ENCODE data around the gene MYOM3.

MYOM3 gene

DNA sequence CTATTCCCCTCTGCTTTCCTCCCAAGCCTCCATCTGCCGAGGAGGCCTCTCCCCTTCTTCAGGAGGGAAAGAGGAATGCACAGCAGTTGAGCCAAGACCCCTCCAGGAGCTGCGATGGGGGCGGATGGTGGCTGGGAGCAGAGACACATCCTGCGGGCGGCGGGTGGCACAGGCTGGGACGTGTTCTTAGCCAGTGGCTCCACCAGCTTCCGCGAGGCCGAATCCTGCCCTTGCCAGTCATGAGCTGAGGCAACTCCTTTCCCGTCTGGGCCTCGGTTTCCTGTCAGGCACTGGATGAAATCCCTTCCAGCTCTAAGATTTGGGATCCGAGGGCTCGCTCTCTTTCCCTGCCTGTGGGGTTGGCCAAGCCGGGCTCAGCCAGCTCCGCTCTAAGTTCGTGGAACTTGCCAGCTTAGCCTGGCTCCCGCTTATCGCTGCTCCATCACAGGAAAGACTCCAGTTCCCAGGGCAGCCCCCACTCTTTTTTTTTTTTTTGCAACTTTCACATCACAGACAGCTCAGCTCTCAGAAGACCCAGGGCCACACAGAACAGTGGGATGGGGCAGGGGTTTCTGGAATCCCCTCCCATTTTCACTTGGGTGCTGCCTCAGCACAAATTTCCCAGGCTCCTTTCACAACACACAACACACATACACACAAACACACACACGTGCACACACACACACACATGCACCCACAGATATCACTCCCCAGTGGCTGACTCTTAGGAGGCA lies 506 bp downstream of the MYOM3 start:
- Histone ChIP-seq H3K4me3 (ENCODE audit: low read length) (no peak overlapping the region), H3F3A (ENCODE audit: control insufficient read depth, insufficient read depth) (no peaks in the 10 kb centered on the region), H3K79me2 (ENCODE audit: control insufficient read depth, low read length) (no peaks in the 10 kb centered on the region), H3K9me3 (ENCODE audit: control insufficient read depth, insufficient read depth, low read length) (no peaks in the 10 kb centered on the region), H4K20me1 (ENCODE audit: control insufficient read depth, insufficient read depth, low read depth, low read length) (no peaks in the 10 kb centered on the region), H3K4me2 (ENCODE audit: low read length) (no peak overlapping the region), H3K27me3 (ENCODE audit: control insufficient read depth, low read length) (peaks cover 24% of the 10 kb centered on the region), H3K27ac (ENCODE audit: low read depth, low read length) (no peak overlapping the region), H3K36me3 (ENCODE audit: control insufficient read depth, low read length) (no peaks in the 10 kb centered on the region), H3K4me1 (ENCODE audit: control insufficient read depth, low read length) (no peaks in the 10 kb centered on the region), H3K9me2 (replicated peaks; ENCODE audit: control insufficient read depth, low read length) (no peaks in the 10 kb centered on the region)
- TF ChIP-seq, protein P1, sequence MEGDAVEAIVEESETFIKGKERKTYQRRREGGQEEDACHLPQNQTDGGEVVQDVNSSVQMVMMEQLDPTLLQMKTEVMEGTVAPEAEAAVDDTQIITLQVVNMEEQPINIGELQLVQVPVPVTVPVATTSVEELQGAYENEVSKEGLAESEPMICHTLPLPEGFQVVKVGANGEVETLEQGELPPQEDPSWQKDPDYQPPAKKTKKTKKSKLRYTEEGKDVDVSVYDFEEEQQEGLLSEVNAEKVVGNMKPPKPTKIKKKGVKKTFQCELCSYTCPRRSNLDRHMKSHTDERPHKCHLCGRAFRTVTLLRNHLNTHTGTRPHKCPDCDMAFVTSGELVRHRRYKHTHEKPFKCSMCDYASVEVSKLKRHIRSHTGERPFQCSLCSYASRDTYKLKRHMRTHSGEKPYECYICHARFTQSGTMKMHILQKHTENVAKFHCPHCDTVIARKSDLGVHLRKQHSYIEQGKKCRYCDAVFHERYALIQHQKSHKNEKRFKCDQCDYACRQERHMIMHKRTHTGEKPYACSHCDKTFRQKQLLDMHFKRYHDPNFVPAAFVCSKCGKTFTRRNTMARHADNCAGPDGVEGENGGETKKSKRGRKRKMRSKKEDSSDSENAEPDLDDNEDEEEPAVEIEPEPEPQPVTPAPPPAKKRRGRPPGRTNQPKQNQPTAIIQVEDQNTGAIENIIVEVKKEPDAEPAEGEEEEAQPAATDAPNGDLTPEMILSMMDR (IDR thresholded peaks at IDR 0.05; ENCODE audit: low read depth, low read length, poor library complexity, severe bottlenecking), result no peak
- no peak for TF ChIP-seq EZH2phosphoT487 (IDR thresholded peaks at IDR 0.05; ENCODE audit: borderline replicate concordance, low read length)

- Histone ChIP-seq H3K4me1 (ENCODE audit: control insufficient read depth, low read length) (no peaks in the 10 kb centered on the region), H3K4me3 (ENCODE audit: low read length) (no peak overlapping the region), H3K36me3 (ENCODE audit: control insufficient read depth, low read length) (no peaks in the 10 kb centered on the region), H3K27ac (ENCODE audit: low read depth, low read length) (no peak overlapping the region), H3K9me3 (ENCODE audit: control insufficient read depth, insufficient read depth, low read length) (no peaks in the 10 kb centered on the region), H3K4me2 (ENCODE audit: low read length) (no peak overlapping the region), H3F3A (ENCODE audit: control insufficient read depth, insufficient read depth) (no peaks in the 10 kb centered on the region), H3K27me3 (ENCODE audit: control insufficient read depth, low read length) (peaks cover 23% of the 10 kb centered on the region), H4K20me1 (ENCODE audit: control insufficient read depth, insufficient read depth, low read depth, low read length) (no peaks in the 10 kb centered on the region), H3K79me2 (ENCODE audit: control insufficient read depth, low read length) (no peaks in the 10 kb centered on the region), H3K9me2 (replicated peaks; ENCODE audit: control insufficient read depth, low read length) (no peaks in the 10 kb centered on the region)
- TF ChIP-seq, protein P1 (IDR thresholded peaks at IDR 0.05; ENCODE audit: low read depth, low read length, poor library complexity, severe bottlenecking), result no peak
- TF ChIP-seq EZH2phosphoT487 (IDR thresholded peaks at IDR 0.05; ENCODE audit: borderline replicate concordance, low read length), result no peak
Observed at GRCh38 chr1:24110642-24111261, 1.2 kb downstream of the MYOM3 start.

GRCh38 chr1:24109686-24110475 lies 2.1 kb downstream of the MYOM3 start:
- TF ChIP-seq, protein P1 (IDR thresholded peaks at IDR 0.05; ENCODE audit: low read depth, low read length, poor library complexity, severe bottlenecking), result no peak
- no peak for TF ChIP-seq EZH2phosphoT487 (IDR thresholded peaks at IDR 0.05; ENCODE audit: borderline replicate concordance, low read length)
- no peaks in the 10 kb centered on the region for H4K20me1 ChIP-seq (ENCODE audit: control insufficient read depth, insufficient read depth, low read depth, low read length)
- no peaks in the 10 kb centered on the region for H3K79me2 ChIP-seq (ENCODE audit: control insufficient read depth, low read length)
- no peaks in the 10 kb centered on the region for H3F3A ChIP-seq (ENCODE audit: control insufficient read depth, insufficient read depth)
- H3K9me3 ChIP-seq (ENCODE audit: control insufficient read depth, insufficient read depth, low read length), result no peaks in the 10 kb centered on the region
- H3K4me1 ChIP-seq (ENCODE audit: control insufficient read depth, low read length), result no peaks in the 10 kb centered on the region
- H3K4me3 ChIP-seq (ENCODE audit: low read length), result no peak overlapping the region
- H3K27me3 ChIP-seq (ENCODE audit: control insufficient read depth, low read length), result peaks cover 21% of the 10 kb centered on the region
- no peak overlapping the region for H3K27ac ChIP-seq (ENCODE audit: low read depth, low read length)
- no peak overlapping the region for H3K4me2 ChIP-seq (ENCODE audit: low read length)
- H3K9me2 ChIP-seq (replicated peaks; ENCODE audit: control insufficient read depth, low read length), result no peaks in the 10 kb centered on the region
- H3K36me3 ChIP-seq (ENCODE audit: control insufficient read depth, low read length), result no peaks in the 10 kb centered on the region

All from DOHH2 (cell line).